DOHH2 (cell line): ENCODE results near the gene MYO1B.

Experiments used
- H3F3A ChIP-seq: fragments of 200-600 bp; sonication (generic), shearing (Covaris generic); 2 replicates; pipeline ENCODE4 v1.6.0; 2016; ENCODE audit warnings: antibody characterized with exemption, mild to moderate bottlenecking; ENCODE audit not compliant: control insufficient read depth, insufficient read depth
- H3K27ac ChIP-seq: fragments of 200-600 bp; sonication (generic); 2 replicates; pipeline ENCODE4 v1.5.1; 2014; ENCODE audit warnings: low read depth, mild to moderate bottlenecking, low read length, moderate library complexity
- H3K27me3 ChIP-seq: fragments of 200-600 bp; sonication (generic); 2 replicates; pipeline ENCODE4 v1.6.1; 2014; ENCODE audit warnings: mild to moderate bottlenecking, low read length, mixed read lengths; ENCODE audit not compliant: control insufficient read depth
- H3K36me3 ChIP-seq: fragments of 200-600 bp; sonication (generic); 2 replicates; pipeline ENCODE4 v1.6.1; 2014; ENCODE audit warnings: mild to moderate bottlenecking, low read length, moderate library complexity, mixed read lengths; ENCODE audit not compliant: control insufficient read depth
- H3K4me1 ChIP-seq: fragments of 200-600 bp; sonication (generic); 2 replicates; pipeline ENCODE4 v1.6.1; 2014; ENCODE audit warnings: mild to moderate bottlenecking, low read length, mixed read lengths; ENCODE audit not compliant: control insufficient read depth
- H3K4me2 ChIP-seq: fragments of 200-600 bp; sonication (generic); 2 replicates; pipeline ENCODE4 v1.6.0; 2014; ENCODE audit warnings: mild to moderate bottlenecking, low read length, moderate library complexity
- H3K4me3 ChIP-seq: fragments of 200-600 bp; sonication (generic); 2 replicates; pipeline ENCODE4 v1.5.1; 2014; ENCODE audit warnings: mild to moderate bottlenecking, low read length, mixed read lengths
- H3K79me2 ChIP-seq: fragments of 200-600 bp; sonication (generic); 2 replicates; pipeline ENCODE4 v1.6.1; 2014; ENCODE audit warnings: mild to moderate bottlenecking, low read length, mixed read lengths; ENCODE audit not compliant: control insufficient read depth
- H3K9me2 ChIP-seq: fragments of 200-600 bp; sonication (generic); replicated peaks from 2 replicates; pipeline ENCODE4 v1.6.1; 2014; ENCODE audit warnings: mild to moderate bottlenecking, low read length, mixed read lengths; ENCODE audit not compliant: control insufficient read depth
- H3K9me3 ChIP-seq: fragments of 200-600 bp; sonication (generic); 2 replicates; pipeline ENCODE4 v1.6.1; 2014; ENCODE audit warnings: antibody characterized with exemption, low read length, mixed read lengths; ENCODE audit not compliant: control insufficient read depth, insufficient read depth
- H4K20me1 ChIP-seq: fragments of 200-600 bp; sonication (generic); 2 replicates; pipeline ENCODE4 v1.6.0; 2014; ENCODE audit warnings: low read depth, mild to moderate bottlenecking, antibody characterized with exemption, low read length, moderate library complexity; ENCODE audit not compliant: control insufficient read depth, insufficient read depth
- CTCF ChIP-seq: fragments of 200-600 bp; sonication (generic); IDR thresholded peaks from one replicate; pipeline ENCODE4 v1.5.1; 2014; ENCODE audit warnings: antibody characterized with exemption, mild to moderate bottlenecking, low read depth, low read length; ENCODE audit not compliant: poor library complexity, severe bottlenecking
- EZH2phosphoT487 ChIP-seq: fragments of 200-600 bp; sonication (generic); IDR thresholded peaks from 2 replicates; pipeline ENCODE4 v1.6.1; 2017; ENCODE audit warnings: borderline replicate concordance, mild to moderate bottlenecking, antibody characterized with exemption, low read length, moderate library complexity, mixed read lengths

The MYO1B gene

GRCh38 chr2:191359133-191359532 lies 113.9 kb downstream of the MYO1B start:
- Histone ChIP-seq H3K9me3 (no peaks in the 10 kb centered on the region), H4K20me1 (no peaks in the 10 kb centered on the region), H3K4me2 (no peak overlapping the region), H3K4me3 (no peak overlapping the region), H3K4me1 (no peaks in the 10 kb centered on the region), H3K27ac (no peak overlapping the region), H3K36me3 (no peaks in the 10 kb centered on the region), H3K79me2 (no peaks in the 10 kb centered on the region), H3F3A (no peaks in the 10 kb centered on the region), H3K27me3 (no peaks in the 10 kb centered on the region), H3K9me2 (no peaks in the 10 kb centered on the region)
- no peak for TF ChIP-seq EZH2phosphoT487
- TF ChIP-seq CTCF: no peak

GRCh38 chr2:191360918-191361317 lies 115.7 kb downstream of the MYO1B start:
- Histone ChIP-seq H3K4me1 (no peaks in the 10 kb centered on the region), H3K9me3 (no peaks in the 10 kb centered on the region), H3K4me2 (no peak overlapping the region), H3K4me3 (no peak overlapping the region), H4K20me1 (no peaks in the 10 kb centered on the region), H3K36me3 (no peaks in the 10 kb centered on the region), H3F3A (no peaks in the 10 kb centered on the region), H3K79me2 (no peaks in the 10 kb centered on the region), H3K27ac (no peak overlapping the region), H3K9me2 (no peaks in the 10 kb centered on the region), H3K27me3 (no peaks in the 10 kb centered on the region)
- TF ChIP-seq EZH2phosphoT487: no peak
- TF ChIP-seq CTCF: no peak

- Histone ChIP-seq H3K79me2 (no peaks in the 10 kb centered on the region), H4K20me1 (no peaks in the 10 kb centered on the region), H3K4me3 (no peak overlapping the region), H3K4me2 (no peak overlapping the region), H3K27ac (no peak overlapping the region), H3K4me1 (no peaks in the 10 kb centered on the region), H3F3A (no peaks in the 10 kb centered on the region), H3K9me2 (no peaks in the 10 kb centered on the region), H3K27me3 (no peaks in the 10 kb centered on the region), H3K36me3 (no peaks in the 10 kb centered on the region), H3K9me3 (no peaks in the 10 kb centered on the region)
- no peak for TF ChIP-seq CTCF
- TF ChIP-seq EZH2phosphoT487: no peak
Measured at GRCh38 chr2:191362841-191363240, 117.6 kb downstream of the MYO1B start.

GRCh38 chr2:191363267-191363666 lies 118.1 kb downstream of the MYO1B start:
- H3F3A ChIP-seq: no peaks in the 10 kb centered on the region
- H3K27me3 ChIP-seq: no peaks in the 10 kb centered on the region
- no peaks in the 10 kb centered on the region for H3K4me1 ChIP-seq
- no peaks in the 10 kb centered on the region for H3K9me3 ChIP-seq
- no peaks in the 10 kb centered on the region for H3K36me3 ChIP-seq
- no peak overlapping the region for H3K27ac ChIP-seq
- H3K9me2 ChIP-seq: no peaks in the 10 kb centered on the region
- no peak overlapping the region for H3K4me3 ChIP-seq
- TF ChIP-seq CTCF: no peak
- no peak for TF ChIP-seq EZH2phosphoT487
- H4K20me1 ChIP-seq: no peaks in the 10 kb centered on the region
- H3K79me2 ChIP-seq: no peaks in the 10 kb centered on the region
- no peak overlapping the region for H3K4me2 ChIP-seq
